ENCODE measurements around the gene CD300A. TPM values are rescaled to one million over a fixed set of nuclear protein-coding genes. Genes with fewer than 3 reads are reported as not detected.

The CD300A gene
- total and polyA plus RNA-seq, 2 donors (not counting 3 experiments of a cell fraction or from before 2014, with no cell fraction given): not detected

DNA sequence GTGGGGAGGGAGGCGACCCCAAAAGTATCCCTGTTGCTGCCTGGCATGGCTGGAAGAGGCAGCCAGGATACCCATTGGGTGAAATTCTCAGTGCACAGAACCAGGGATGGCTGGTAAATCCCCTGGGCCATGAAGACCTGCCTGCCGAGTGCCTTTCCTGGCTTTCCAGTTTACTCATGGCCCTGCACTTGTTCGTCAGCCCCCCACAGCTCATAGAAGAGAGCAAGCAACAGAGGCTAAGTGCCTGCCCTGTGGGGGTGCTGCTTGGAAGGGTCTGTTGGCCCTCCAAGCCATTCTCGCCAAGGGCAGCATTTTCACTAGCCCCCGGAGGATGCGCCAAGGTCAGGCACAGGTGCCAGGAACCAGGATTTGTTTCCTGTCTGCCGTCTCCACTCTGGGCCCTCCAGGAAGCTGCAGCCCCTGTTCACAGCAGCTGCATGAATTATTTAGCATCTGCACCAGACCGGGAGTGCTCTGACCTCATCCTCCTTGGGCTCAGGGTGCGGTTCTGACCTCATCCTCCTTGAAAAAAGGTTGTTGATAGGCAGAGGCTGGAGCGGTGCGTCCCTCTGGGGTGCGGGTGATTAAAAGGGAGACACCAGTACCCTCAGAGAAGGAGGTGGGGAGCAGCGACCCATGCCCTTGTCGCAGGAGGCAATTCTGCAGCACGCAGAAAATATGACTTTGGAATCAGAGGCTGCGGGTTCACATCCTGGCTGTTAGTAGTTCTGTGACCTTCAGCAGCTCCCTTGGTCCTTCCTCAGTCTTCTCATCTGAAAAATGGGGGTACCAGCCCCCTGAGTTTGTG lies 14.2 kb upstream of the CD300A start:
- Histone ChIP-seq H3K9me1 (replicated peaks; ENCODE audit: control insufficient read depth, extremely low read depth, insufficient read depth, low read length) (no peaks in the 10 kb centered on the region), H3K36me3 (ENCODE audit: control insufficient read depth in 2 of 2, extremely low read depth in 1 of 2, insufficient read depth in 2 of 2, low read length in 2 of 2) (no peaks in the 10 kb centered on the region), H3K27ac (ENCODE audit: insufficient read depth, low read depth, low read length) (no peak overlapping the region), H3K27me3 (ENCODE audit: control insufficient read depth in 2 of 2, insufficient read depth in 2 of 2, low read length in 2 of 2) (no peaks in the 10 kb centered on the region), H3K9me3 (replicated peaks; ENCODE audit: control insufficient read depth, insufficient read depth, low read length) (no peaks in the 10 kb centered on the region), H2AFZ (ENCODE audit: low read depth, low read length) (no peak overlapping the region), H4K20me1 (replicated peaks; ENCODE audit: control insufficient read depth, extremely low read depth, insufficient read depth, low read length) (no peaks in the 10 kb centered on the region), H3K79me2 (ENCODE audit: control insufficient read depth, insufficient read depth, low read length) (no peaks in the 10 kb centered on the region), H3K9ac (replicated peaks; ENCODE audit: extremely low read depth, insufficient read depth, low read length) (no peak overlapping the region), H3K4me2 (ENCODE audit: insufficient read depth, low read length) (no peak overlapping the region), H3K4me3 (replicated peaks in 1 of 3; ENCODE audit: insufficient read depth in 1 of 3, low read depth in 1 of 3, low read length in 3 of 3) (no peak overlapping the region), H3K4me1 (ENCODE audit: control insufficient read depth, extremely low read depth, insufficient read depth, low read length) (peaks cover 3% of the 10 kb centered on the region)
- BruUV-seq (replicated peaks): no TSS peak
- no peak for DNase-seq (ENCODE audit: low read depth, low spot score)
- dilution Hi-C loops (cut with MboI; ENCODE audit: extremely low pct_ligation_motif_present, low sequenced_read_pairs) (no loop called here), intact Hi-C loops (cut with micrococcal nuclease) (no loop called here)
- ChIA-PET POLR2A (no interaction called here), CTCF (interaction anchor here (0.6 to 3.9 kb wide), 3 partner anchors 36 to 85 kb away, joined by 3 to 42 read pairs (median 5); partner anchors contain the start of gene GPR142)
- FAIRE-seq: no peak
- TF ChIP-seq FOS (IDR thresholded peaks at IDR 0.05; ENCODE audit: borderline replicate concordance, insufficient read depth, low read length) (no peak), GATA2 (IDR thresholded peaks at IDR 0.05; ENCODE audit: insufficient read depth, insufficient read length, low read depth, low read length) (no peak), MYC (IDR thresholded peaks at IDR 0.05; ENCODE audit: low read depth, low read length) (no peak), CTCF (IDR thresholded peaks at IDR 0.05; ENCODE audit: extremely low read depth in 1 of 2, insufficient read depth in 1 of 2, low read depth in 1 of 2, low read length in 2 of 2) (no peak), POLR2A (IDR thresholded peaks at IDR 0.05; ENCODE audit: low read depth, low read length) (no peak)
- TF ChIP-seq, protein P1, sequence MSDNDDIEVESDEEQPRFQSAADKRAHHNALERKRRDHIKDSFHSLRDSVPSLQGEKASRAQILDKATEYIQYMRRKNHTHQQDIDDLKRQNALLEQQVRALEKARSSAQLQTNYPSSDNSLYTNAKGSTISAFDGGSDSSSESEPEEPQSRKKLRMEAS (IDR thresholded peaks at IDR 0.05; ENCODE audit: insufficient read depth, insufficient read length): no peak

Data from endothelial cell of umbilical vein (primary cell).